Chondrocyte (in vitro differentiated cells): ENCODE results near the gene HSD11B1. TPM values are rescaled to one million over a fixed set of nuclear protein-coding genes. Genes with fewer than 3 reads are reported as not detected.
A peak's percentile ranks its signal among the peaks of the same experiment; 100 is the strongest.

Experiments used
- DNase-seq: peaks from one replicate; pipeline ENCODE4 v3.0.0; 2021; ENCODE audit warnings: mixed read lengths, low spot score
- H3K27ac Mint-ChIP-seq: one replicate; pipeline ENCODE4 v1.8.0; 2021; ENCODE audit warnings: mild to moderate bottlenecking, moderate library complexity, mixed read lengths; ENCODE audit not compliant: unreplicated experiment
- H3K27me3 Mint-ChIP-seq: 2 replicates; pipeline ENCODE4 v1.8.0; 2021; ENCODE audit warnings: low read depth, mixed read lengths
- H3K36me3 Mint-ChIP-seq: 2 replicates; pipeline ENCODE4 v1.8.0; 2021; ENCODE audit warnings: low read depth, mixed read lengths
- H3K4me1 Mint-ChIP-seq: 2 replicates; pipeline ENCODE4 v1.8.0; 2021; ENCODE audit warnings: low read depth, mild to moderate bottlenecking, mixed read lengths
- H3K4me3 Mint-ChIP-seq: one replicate; pipeline ENCODE4 v1.8.0; 2021; ENCODE audit warnings: mild to moderate bottlenecking, moderate library complexity, mixed read lengths; ENCODE audit not compliant: unreplicated experiment
- H3K9me3 Mint-ChIP-seq: 2 replicates; pipeline ENCODE4 v1.8.0; 2021; ENCODE audit warnings: low read depth, mixed read lengths
- total RNA-seq: library from RNA; stranded (reverse); gene quantifications from 3 replicates; pipeline ENCODE4 v1.2.1, GENCODE V29; 2021
- TF ChIP-seq, protein P1 (sequence below): fragments of 200-600 bp; sonication (generic); IDR thresholded peaks from 2 replicates; pipeline ENCODE4 v1.5.0; 2021; ENCODE audit warnings: antibody characterized with exemption, mild to moderate bottlenecking, moderate library complexity

Gene HSD11B1
- total RNA-seq, 1 donor from 2014 or later: not detected

DNA sequence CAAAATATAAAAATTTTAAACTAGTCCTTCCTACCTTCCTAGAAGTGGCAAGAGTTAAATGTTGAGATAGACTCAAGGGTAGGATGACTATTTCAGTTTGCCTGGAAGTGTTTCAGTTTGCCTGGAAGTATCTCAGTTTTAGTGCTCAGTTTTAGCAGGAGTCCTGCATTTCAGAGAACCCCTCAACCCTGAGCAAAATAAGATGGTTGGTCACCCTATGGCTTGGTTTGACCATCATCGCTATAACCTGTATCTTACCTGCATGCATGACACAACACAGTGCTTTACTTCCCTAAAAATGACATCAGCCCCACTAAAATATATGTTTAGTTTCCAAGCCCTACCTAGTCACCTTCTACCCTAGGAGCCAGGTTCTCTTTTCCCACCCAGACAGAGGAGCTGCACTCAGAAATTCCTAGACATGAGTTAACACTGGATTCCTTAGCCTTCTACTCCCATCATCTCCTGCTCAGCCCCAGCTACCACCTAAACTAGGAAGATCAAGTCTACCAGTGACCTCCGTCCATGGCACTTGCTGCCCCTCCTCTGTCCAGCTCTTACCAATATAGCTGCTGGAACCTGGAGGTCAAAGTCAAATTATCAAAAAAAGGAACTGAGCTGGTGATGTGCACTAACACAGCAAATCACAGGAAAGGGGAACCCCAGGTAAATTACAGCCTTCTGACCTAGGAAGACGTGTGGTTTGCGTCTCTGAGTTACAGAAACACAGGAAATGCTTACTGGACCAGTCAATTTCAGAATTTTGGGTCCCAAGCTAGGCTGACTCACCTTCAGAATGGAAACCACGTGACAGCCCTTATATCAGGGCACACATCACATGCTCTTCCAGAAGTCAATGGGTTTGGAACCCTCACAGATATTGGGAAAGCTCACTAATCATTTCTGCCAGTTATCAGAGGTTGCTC is 31.7 kb upstream of the HSD11B1 start:
- Mint-ChIP-seq H3K4me1 (peaks cover 25% of the 10 kb centered on the region), H3K36me3 (peaks cover 4% of the 10 kb centered on the region), H3K27me3 (peaks cover 48% of the 10 kb centered on the region), H3K4me3 (no peak overlapping the region), H3K27ac (no peak overlapping the region), H3K9me3 (peaks cover 5% of the 10 kb centered on the region)
- DNase-seq: no peak
- TF ChIP-seq, protein P1, sequence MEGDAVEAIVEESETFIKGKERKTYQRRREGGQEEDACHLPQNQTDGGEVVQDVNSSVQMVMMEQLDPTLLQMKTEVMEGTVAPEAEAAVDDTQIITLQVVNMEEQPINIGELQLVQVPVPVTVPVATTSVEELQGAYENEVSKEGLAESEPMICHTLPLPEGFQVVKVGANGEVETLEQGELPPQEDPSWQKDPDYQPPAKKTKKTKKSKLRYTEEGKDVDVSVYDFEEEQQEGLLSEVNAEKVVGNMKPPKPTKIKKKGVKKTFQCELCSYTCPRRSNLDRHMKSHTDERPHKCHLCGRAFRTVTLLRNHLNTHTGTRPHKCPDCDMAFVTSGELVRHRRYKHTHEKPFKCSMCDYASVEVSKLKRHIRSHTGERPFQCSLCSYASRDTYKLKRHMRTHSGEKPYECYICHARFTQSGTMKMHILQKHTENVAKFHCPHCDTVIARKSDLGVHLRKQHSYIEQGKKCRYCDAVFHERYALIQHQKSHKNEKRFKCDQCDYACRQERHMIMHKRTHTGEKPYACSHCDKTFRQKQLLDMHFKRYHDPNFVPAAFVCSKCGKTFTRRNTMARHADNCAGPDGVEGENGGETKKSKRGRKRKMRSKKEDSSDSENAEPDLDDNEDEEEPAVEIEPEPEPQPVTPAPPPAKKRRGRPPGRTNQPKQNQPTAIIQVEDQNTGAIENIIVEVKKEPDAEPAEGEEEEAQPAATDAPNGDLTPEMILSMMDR: no peak

DNA sequence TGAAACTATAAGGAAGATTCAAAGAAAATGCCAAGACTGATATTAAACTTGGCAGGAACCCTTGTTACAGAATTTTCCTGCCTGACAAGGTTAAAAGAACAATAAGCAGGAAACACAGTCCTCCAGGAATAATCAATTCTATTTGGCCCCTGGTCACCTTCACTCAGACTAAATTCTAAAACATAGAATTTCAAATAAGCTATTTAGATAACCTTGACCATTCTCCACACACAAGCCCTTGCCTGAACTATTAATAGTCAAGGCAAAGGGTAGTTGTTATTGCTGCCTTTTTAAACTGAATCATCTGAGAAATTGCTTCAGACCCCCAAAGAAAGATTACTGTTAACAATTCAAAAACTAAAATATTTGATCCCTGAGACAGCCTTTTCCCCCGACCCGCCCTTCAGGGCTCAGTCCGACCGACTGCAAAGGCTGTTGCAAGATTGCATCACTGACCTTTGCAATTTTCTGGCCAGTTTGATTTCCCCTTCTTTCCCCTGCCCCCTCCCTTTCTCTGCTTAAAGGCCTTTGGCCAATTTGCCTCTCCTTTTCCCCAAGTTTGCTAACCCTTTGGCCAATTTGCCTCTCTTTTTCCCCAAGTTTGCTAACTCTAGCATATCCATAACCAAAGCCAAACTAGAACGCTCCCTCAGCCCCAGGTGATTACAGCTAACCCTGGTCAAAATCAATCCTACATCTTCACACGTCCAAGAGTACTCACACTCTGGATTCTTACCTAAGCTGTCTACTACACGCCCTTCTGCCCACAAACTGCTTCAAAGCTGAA is 30.8 kb upstream of the HSD11B1 start:
- TF ChIP-seq, protein P1: no peak
- H3K27me3 Mint-ChIP-seq: peaks cover 56% of the 10 kb centered on the region
- no peak overlapping the region for H3K27ac Mint-ChIP-seq
- no peak for DNase-seq
- no peak overlapping the region for H3K4me3 Mint-ChIP-seq
- H3K4me1 Mint-ChIP-seq: peaks cover 25% of the 10 kb centered on the region
- H3K36me3 Mint-ChIP-seq: peaks cover 4% of the 10 kb centered on the region
- H3K9me3 Mint-ChIP-seq: peaks cover 5% of the 10 kb centered on the region

DNA sequence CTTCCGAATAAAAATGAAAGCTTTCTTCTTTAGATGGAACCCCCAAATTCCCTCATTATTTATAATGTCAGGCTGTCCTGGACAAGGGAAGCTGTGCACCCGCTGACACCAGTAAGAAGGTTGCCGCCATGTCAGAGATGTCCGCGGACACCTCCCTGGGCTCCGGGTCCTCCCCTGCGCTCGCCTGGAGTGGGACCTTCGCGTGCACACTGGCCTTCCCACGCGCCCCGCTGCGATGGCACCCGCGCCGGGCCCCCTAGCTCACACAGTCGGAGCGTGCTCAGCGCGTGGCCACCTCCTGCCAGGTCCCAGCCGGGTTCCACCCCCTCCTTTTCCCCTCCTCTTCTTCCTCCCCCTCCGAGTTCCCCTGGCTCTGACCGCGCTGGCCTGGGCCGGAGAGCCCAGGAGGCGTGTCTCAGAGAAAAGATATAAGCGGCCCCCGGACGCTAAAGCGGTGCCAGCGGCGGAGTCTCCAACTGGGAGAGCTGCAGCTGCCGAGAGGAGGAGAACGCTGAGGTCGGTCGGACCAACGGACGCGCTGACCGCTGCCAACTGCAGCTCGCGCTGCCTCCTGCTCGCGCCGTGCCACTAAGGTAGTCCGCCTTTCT is 29.6 kb upstream of the HSD11B1 start, which contains the start of gene G0S2:
Gene G0S2, plus strand, starts transcription at position 456 of the 608 bp plus-strand sequence. CDS start 273 bp downstream, outside the sequence.
- Mint-ChIP-seq H3K4me3 (peak within 1 kb of the TSS; percentile 74), H3K9me3 (peaks cover 5% of the 10 kb centered on the region), H3K4me1 (peaks cover 25% of the 10 kb centered on the region), H3K27ac (no peak within 1 kb of the TSS), H3K36me3 (peaks cover 4% of the 10 kb centered on the region), H3K27me3 (peaks cover 59% of the 10 kb centered on the region)
- TF ChIP-seq, protein P1: no peak
- DNase-seq: no peak

DNA sequence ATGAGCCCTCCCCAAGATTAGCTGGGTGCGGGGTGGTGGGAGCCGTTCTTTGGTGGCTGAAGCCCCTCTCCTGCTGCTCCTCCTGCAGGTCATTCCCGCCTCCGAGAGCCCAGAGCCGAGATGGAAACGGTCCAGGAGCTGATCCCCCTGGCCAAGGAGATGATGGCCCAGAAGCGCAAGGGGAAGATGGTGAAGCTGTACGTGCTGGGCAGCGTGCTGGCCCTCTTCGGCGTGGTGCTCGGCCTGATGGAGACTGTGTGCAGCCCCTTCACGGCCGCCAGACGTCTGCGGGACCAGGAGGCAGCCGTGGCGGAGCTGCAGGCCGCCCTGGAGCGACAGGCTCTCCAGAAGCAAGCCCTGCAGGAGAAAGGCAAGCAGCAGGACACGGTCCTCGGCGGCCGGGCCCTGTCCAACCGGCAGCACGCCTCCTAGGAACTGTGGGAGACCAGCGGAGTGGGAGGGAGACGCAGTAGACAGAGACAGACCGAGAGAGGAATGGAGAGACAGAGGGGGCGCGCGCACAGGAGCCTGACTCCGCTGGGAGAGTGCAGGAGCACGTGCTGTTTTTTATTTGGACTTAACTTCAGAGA is 29.0 kb upstream of the HSD11B1 start:
- Mint-ChIP-seq H3K36me3 (peaks cover 4% of the 10 kb centered on the region), H3K27ac (no peak overlapping the region), H3K4me3 (peak overlapping the region; percentile 74), H3K27me3 (peaks cover 64% of the 10 kb centered on the region), H3K9me3 (peaks cover 5% of the 10 kb centered on the region), H3K4me1 (peaks cover 25% of the 10 kb centered on the region)
- TF ChIP-seq, protein P1: peak; percentile 26
- DNase-seq: no peak
